Hepatocyte (in vitro differentiated cells): ENCODE data around the gene SUDS3. TPM values are rescaled to one million over a fixed set of nuclear protein-coding genes. Genes with fewer than 3 reads are reported as not detected.

Experiments used
- DNase-seq: peaks from one replicate; pipeline ENCODE4 v3.0.0-alpha.2; 2016; ENCODE audit warnings: low spot score
- H2AFZ ChIP-seq: fragments of 200-600 bp; sonication (generic); 2 replicates; pipeline ENCODE4 v1.6.0; 2016; ENCODE audit warnings: antibody characterized with exemption, mild to moderate bottlenecking
- H3K27ac ChIP-seq: fragments of 200-600 bp; sonication (generic); 2 replicates; pipeline ENCODE4 v1.5.1; 2016; ENCODE audit warnings: mild to moderate bottlenecking
- H3K27me3 ChIP-seq: fragments of 200-600 bp; sonication (generic); 2 replicates; pipeline ENCODE4 v1.6.1; 2016
- H3K36me3 ChIP-seq: fragments of 200-600 bp; sonication (generic); replicated peaks from 2 replicates; pipeline ENCODE4 v1.5.1; 2016; ENCODE audit warnings: low read depth; ENCODE audit not compliant: insufficient read depth
- H3K4me1 ChIP-seq: fragments of 200-600 bp; sonication (generic); 2 replicates; pipeline ENCODE4 v1.5.1; 2016; ENCODE audit warnings: mild to moderate bottlenecking, moderate library complexity; ENCODE audit not compliant: insufficient read depth
- H3K4me2 ChIP-seq: fragments of 200-600 bp; sonication (generic); 2 replicates; pipeline ENCODE4 v1.6.0; 2016
- H3K4me3 ChIP-seq: fragments of 200-600 bp; sonication (generic); 2 replicates; pipeline ENCODE4 v1.5.1; 2016; ENCODE audit warnings: mild to moderate bottlenecking
- H3K79me2 ChIP-seq: fragments of 200-600 bp; sonication (generic); 2 replicates; pipeline ENCODE4 v1.6.0; 2017; ENCODE audit warnings: mild to moderate bottlenecking
- H3K9me2 ChIP-seq: fragments of 200-600 bp; sonication (generic); replicated peaks from 2 replicates; pipeline ENCODE4 v1.6.0; 2017; ENCODE audit warnings: mild to moderate bottlenecking; ENCODE audit not compliant: insufficient read depth
- H3K9me3 ChIP-seq: fragments of 200-600 bp; sonication (generic); 2 replicates; pipeline ENCODE4 v1.5.1; 2016; ENCODE audit warnings: low read depth, mild to moderate bottlenecking
- H4K20me1 ChIP-seq: fragments of 200-600 bp; sonication (generic); 2 replicates; pipeline ENCODE4 v1.6.0; 2016; ENCODE audit warnings: mild to moderate bottlenecking; ENCODE audit not compliant: insufficient read depth, poor library complexity, severe bottlenecking
- EZH2 ChIP-seq: fragments of 200-600 bp; sonication (generic); IDR thresholded peaks from 2 replicates; pipeline ENCODE4 v1.6.1; 2016; ENCODE audit warnings: antibody characterized with exemption, mild to moderate bottlenecking, borderline replicate concordance
- EZH2phosphoT487 ChIP-seq: fragments of 200-600 bp; sonication (generic); IDR thresholded peaks from one replicate; pipeline ENCODE4 v1.6.1; 2018; ENCODE audit warnings: antibody characterized with exemption, mild to moderate bottlenecking, low read depth, moderate library complexity; ENCODE audit not compliant: unreplicated experiment, severe bottlenecking
- WGBS: methylation state at CpG from one replicate; pipeline ENCODE4 v1.1.6; 2016; ENCODE audit warnings: low lambda C conversion rate; ENCODE audit errors: missing lambda C conversion rate; 5-methylcytosine and 5-hydroxymethylcytosine counted together
- polyA plus RNA-seq: library from polyadenylated mRNA; unstranded; fragments of >200 nt; fragmentation: Nextera tagmentation; extraction: Ambion mirVana; gene quantifications from 2 replicates; pipeline ENCODE4 v1.2.1, GENCODE V29; 2016
- total RNA-seq: library from RNA; depleted of rRNA; stranded (reverse); fragments of >200 nt; gene quantifications from 2 replicates; pipeline ENCODE4 v1.2.3, GENCODE V29; 2014
- TF ChIP-seq, protein P1 (sequence below): fragments of 200-600 bp; sonication (generic); IDR thresholded peaks from 2 replicates; pipeline ENCODE4 v1.5.1; 2016; ENCODE audit warnings: antibody characterized with exemption, mild to moderate bottlenecking; ENCODE audit not compliant: poor library complexity

SUDS3 gene
- total and polyA plus RNA-seq, 2 experiments from 2014 or later = 21.1 to 40.0 TPM

DNA sequence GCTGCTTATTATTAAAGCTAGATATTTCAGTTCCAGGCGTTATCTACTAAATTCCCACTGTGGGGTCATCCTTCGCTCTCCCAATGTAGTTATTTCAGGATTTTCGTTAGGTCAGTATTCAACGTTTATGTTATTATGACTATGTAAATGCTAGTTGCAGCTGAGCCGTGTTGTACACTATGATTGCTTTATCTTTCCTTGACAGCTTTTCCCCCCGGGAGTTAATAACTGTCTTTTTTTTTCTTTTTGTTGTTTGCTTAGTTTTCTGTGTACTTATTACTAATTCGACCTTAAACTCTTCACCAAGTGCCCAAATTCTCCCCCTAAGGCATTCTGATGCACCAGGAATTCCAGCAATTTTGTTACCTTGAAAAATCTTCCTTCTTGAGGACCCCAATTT, 48.5 kb downstream of the SUDS3 start:
- Histone ChIP-seq H3K9me2 (no peaks in the 10 kb centered on the region), H3K4me3 (no peak overlapping the region), H3K36me3 (no peaks in the 10 kb centered on the region), H3K4me1 (no peaks in the 10 kb centered on the region), H3K79me2 (no peaks in the 10 kb centered on the region), H3K4me2 (no peak overlapping the region), H3K27me3 (no peaks in the 10 kb centered on the region), H3K27ac (no peak overlapping the region), H4K20me1 (no peaks in the 10 kb centered on the region), H2AFZ (no peak overlapping the region), H3K9me3 (no peaks in the 10 kb centered on the region)
- no peak for DNase-seq
- 86% methylated on average over 7 of the region's 7 CpGs for WGBS
- TF ChIP-seq, protein P1, sequence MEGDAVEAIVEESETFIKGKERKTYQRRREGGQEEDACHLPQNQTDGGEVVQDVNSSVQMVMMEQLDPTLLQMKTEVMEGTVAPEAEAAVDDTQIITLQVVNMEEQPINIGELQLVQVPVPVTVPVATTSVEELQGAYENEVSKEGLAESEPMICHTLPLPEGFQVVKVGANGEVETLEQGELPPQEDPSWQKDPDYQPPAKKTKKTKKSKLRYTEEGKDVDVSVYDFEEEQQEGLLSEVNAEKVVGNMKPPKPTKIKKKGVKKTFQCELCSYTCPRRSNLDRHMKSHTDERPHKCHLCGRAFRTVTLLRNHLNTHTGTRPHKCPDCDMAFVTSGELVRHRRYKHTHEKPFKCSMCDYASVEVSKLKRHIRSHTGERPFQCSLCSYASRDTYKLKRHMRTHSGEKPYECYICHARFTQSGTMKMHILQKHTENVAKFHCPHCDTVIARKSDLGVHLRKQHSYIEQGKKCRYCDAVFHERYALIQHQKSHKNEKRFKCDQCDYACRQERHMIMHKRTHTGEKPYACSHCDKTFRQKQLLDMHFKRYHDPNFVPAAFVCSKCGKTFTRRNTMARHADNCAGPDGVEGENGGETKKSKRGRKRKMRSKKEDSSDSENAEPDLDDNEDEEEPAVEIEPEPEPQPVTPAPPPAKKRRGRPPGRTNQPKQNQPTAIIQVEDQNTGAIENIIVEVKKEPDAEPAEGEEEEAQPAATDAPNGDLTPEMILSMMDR = no peak
- TF ChIP-seq EZH2 (no peak), EZH2phosphoT487 (no peak)

DNA sequence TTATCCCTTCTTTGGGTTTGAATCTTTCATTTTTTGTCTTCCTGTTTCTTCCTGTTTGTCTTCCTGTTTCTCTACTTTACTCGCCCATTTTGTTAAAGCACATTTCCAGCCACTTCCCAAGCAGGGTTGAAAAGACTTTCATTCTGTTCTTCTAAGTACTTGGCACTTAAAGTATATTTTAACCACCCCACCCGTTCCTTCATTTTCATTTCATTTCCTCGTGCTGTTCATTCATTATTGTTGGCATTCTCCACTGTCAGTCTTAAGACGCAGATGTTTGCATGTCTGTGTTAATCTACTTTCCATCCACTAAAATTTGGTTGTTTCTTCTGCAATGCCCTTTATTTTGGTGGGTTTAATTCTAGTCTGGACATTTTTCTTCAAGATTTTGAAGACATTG, 49.0 kb downstream of the SUDS3 start:
- Histone ChIP-seq H3K36me3 (no peaks in the 10 kb centered on the region), H3K27ac (no peak overlapping the region), H3K9me3 (no peaks in the 10 kb centered on the region), H3K4me1 (no peaks in the 10 kb centered on the region), H3K27me3 (no peaks in the 10 kb centered on the region), H3K79me2 (no peaks in the 10 kb centered on the region), H4K20me1 (no peaks in the 10 kb centered on the region), H2AFZ (no peak overlapping the region), H3K4me3 (no peak overlapping the region), H3K9me2 (no peaks in the 10 kb centered on the region), H3K4me2 (no peak overlapping the region)
- TF ChIP-seq, protein P1 = no peak
- TF ChIP-seq EZH2phosphoT487 = no peak
- TF ChIP-seq EZH2 = no peak
- whole genome bisulfite sequencing = 82% methylated on average over 4 of the region's 4 CpGs
- no peak for DNase-seq

DNA sequence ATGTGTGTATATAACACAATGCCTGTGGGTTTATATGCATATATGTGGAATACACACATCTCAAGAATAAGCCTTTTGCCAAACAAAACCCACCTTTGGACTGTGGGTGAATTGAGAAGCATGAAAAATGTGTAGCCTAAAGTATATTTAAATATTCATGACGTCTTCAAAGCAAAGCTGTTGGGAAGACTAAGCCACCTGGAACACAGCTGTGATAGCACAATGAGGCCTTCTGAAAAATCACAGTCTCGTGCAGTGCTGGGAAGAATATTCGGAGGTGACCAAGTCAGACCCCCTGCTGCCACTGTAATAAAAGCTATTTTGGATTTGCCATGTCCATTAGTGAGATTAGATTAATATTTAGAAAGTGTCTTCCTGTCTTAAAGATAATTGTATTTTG, 51.5 kb downstream of the SUDS3 start:
- Histone ChIP-seq H3K4me1 (peaks cover 2% of the 10 kb centered on the region), H3K79me2 (no peaks in the 10 kb centered on the region), H4K20me1 (no peaks in the 10 kb centered on the region), H3K36me3 (no peaks in the 10 kb centered on the region), H3K9me2 (no peaks in the 10 kb centered on the region), H3K9me3 (no peaks in the 10 kb centered on the region), H3K4me3 (no peak overlapping the region), H3K4me2 (no peak overlapping the region), H3K27ac (no peak overlapping the region), H3K27me3 (no peaks in the 10 kb centered on the region), H2AFZ (no peak overlapping the region)
- 83% methylated on average over 3 of the region's 3 CpGs for WGBS
- TF ChIP-seq EZH2phosphoT487 (no peak), EZH2 (no peak)
- TF ChIP-seq, protein P1 = no peak
- DNase-seq = no peak

DNA sequence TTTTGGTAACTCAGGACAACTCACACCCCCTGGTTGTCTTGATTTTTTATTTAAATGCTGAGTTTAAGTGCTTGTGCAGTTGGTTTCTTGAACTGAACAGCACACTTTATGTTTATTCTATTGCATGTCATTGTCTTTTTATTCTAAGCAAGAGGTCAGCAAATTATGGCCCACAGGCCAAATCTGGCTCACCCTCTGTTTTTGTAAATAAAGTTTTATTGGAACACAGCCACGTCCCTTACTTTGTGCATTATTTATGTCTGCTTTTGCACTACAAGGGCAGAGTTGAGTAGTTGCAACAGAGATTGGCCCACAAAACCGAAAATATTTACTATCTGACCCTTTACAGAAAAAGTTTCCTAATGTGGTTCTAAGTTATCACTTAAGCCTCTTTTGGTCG, 52.3 kb downstream of the SUDS3 start:
- peaks cover 8% of the 10 kb centered on the region for H3K4me1 ChIP-seq
- DNase-seq = no peak
- 85% methylated on average over 3 of the region's 3 CpGs for whole genome bisulfite sequencing

More for the DNA sequence above, 52.3 kb downstream of the SUDS3 start:
- no peaks in the 10 kb centered on the region for H4K20me1 ChIP-seq
- TF ChIP-seq EZH2phosphoT487 = no peak
- TF ChIP-seq, protein P1 = no peak
- no peak for TF ChIP-seq EZH2
- H3K36me3 ChIP-seq = no peaks in the 10 kb centered on the region
- H3K27ac ChIP-seq = no peak overlapping the region
- H3K79me2 ChIP-seq = no peaks in the 10 kb centered on the region
- no peaks in the 10 kb centered on the region for H3K27me3 ChIP-seq
- no peaks in the 10 kb centered on the region for H3K9me3 ChIP-seq
- H3K4me3 ChIP-seq = no peak overlapping the region
- H3K4me2 ChIP-seq = no peak overlapping the region
- H2AFZ ChIP-seq = no peak overlapping the region
- no peaks in the 10 kb centered on the region for H3K9me2 ChIP-seq
